ENCODE results near the gene HPS1. TPM values are rescaled to one million over a fixed set of nuclear protein-coding genes. Genes with fewer than 3 reads are reported as not detected.

The HPS1 gene
- total RNA-seq, 4 donors from 2014 or later = 46.5 to 83.5 (median 67.5) TPM

DNA sequence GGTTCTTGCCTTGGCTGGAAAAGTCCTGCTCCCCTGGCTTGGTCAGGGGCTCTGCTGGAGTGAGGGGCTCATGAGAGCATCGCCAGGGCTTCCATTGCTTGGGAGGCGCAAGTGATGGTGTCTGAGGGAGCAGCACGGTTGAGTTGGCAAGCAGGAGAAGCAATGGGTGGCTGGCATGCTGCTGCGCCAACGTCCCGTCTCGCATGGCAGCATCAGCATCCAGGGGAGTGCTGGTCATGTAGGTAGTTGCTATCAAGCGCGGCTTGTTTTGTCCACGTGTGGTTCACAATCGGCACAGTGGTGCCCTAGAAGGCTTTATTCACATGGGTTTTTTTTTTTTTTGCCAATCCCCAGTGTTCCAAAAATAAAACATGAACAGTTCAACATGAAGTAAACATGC, 35.6 kb downstream of the HPS1 start:
- peaks cover 22% of the 10 kb centered on the region for H3K4me1 ChIP-seq
- no peak overlapping the region for H3K27ac ChIP-seq
- H3K27me3 ChIP-seq = no peaks in the 10 kb centered on the region
- no peaks in the 10 kb centered on the region for H3K9me3 ChIP-seq
- H3K4me3 ChIP-seq = no peak overlapping the region
- no peak for TF ChIP-seq POLR2A (IDR thresholded peaks at IDR 0.05)
- TF ChIP-seq, protein P1, sequence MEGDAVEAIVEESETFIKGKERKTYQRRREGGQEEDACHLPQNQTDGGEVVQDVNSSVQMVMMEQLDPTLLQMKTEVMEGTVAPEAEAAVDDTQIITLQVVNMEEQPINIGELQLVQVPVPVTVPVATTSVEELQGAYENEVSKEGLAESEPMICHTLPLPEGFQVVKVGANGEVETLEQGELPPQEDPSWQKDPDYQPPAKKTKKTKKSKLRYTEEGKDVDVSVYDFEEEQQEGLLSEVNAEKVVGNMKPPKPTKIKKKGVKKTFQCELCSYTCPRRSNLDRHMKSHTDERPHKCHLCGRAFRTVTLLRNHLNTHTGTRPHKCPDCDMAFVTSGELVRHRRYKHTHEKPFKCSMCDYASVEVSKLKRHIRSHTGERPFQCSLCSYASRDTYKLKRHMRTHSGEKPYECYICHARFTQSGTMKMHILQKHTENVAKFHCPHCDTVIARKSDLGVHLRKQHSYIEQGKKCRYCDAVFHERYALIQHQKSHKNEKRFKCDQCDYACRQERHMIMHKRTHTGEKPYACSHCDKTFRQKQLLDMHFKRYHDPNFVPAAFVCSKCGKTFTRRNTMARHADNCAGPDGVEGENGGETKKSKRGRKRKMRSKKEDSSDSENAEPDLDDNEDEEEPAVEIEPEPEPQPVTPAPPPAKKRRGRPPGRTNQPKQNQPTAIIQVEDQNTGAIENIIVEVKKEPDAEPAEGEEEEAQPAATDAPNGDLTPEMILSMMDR (IDR thresholded peaks at IDR 0.05) = no peak
- TF ChIP-seq POLR2AphosphoS5 (IDR thresholded peaks at IDR 0.05) = no peak
- TF ChIP-seq EP300 (IDR thresholded peaks at IDR 0.05) = no peak
- no peak for DNase-seq (ENCODE audit: low spot score in 2 of 2)
- 78% methylated on average over 9 of the region's 11 CpGs for WGBS
- H3K36me3 ChIP-seq = no peaks in the 10 kb centered on the region

DNA sequence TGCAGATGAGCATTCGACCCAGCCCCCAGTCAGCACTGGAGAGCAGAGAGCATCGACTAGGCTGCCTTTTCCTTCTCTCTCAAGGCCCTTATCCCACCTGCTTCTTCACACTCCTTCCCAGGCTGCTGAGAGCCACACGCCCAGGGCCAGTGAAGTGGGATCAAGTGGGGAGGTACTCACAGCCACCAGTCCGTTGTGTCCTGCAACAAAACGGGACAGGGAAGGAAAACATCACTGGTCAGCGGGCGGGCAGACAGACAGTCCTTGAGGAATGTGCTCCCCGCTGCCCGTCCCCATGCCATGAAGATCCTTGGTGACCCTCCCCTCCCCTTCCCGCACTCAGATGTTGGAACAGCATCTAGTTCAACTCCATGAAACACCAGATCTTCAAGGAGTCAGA, 36.0 kb downstream of the HPS1 start:
- no peak for TF ChIP-seq POLR2AphosphoS5 (IDR thresholded peaks at IDR 0.05)
- TF ChIP-seq, protein P1 (IDR thresholded peaks at IDR 0.05) = no peak
- no peak for TF ChIP-seq EP300 (IDR thresholded peaks at IDR 0.05)
- TF ChIP-seq POLR2A (IDR thresholded peaks at IDR 0.05) = no peak
- no peaks in the 10 kb centered on the region for H3K27me3 ChIP-seq
- no peak overlapping the region for H3K27ac ChIP-seq
- DNase-seq (ENCODE audit: low spot score in 2 of 2) = no peak
- no peaks in the 10 kb centered on the region for H3K9me3 ChIP-seq
- H3K36me3 ChIP-seq = no peaks in the 10 kb centered on the region
- H3K4me3 ChIP-seq = no peak overlapping the region
- peaks cover 21% of the 10 kb centered on the region for H3K4me1 ChIP-seq
- WGBS = 86% methylated on average over 10 of the region's 10 CpGs

DNA sequence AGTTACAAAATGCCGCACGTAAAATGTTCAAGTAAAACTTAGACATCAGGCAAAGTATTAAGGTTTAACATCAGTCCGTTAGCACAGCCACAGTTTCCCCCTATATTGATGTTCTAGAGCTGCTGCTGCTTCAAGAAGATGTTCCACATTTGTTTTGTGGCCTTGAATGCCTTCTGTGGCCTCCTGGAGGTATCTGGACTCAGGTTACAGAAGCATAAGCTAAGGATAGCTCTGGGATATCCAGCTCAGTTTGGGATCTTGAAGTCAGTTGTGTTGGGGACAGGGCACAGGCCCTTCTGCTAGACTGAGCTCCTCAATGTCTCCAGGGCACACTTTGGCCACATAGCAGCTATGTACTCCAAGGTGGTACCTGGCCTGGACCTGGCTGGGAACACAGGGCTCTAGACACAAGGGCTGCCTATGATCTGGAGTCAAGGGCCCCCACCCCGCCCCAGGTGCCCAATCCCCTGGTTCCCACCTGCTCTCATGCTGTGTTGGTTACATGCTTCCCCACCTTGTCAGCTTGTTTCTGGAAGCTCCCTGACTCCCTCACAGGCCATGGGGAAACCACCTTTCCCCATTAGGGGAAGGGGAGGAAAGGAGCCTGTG, 36.5 kb downstream of the HPS1 start:
- no peak for DNase-seq (ENCODE audit: low spot score in 2 of 2)
- TF ChIP-seq, protein P1 (IDR thresholded peaks at IDR 0.05) = no peak
- TF ChIP-seq POLR2A (IDR thresholded peaks at IDR 0.05) = no peak
- TF ChIP-seq EP300 (IDR thresholded peaks at IDR 0.05) = no peak
- WGBS = 83% methylated on average over 4 of the region's 4 CpGs
- Histone ChIP-seq H3K4me1 (peaks cover 17% of the 10 kb centered on the region), H3K9me3 (no peaks in the 10 kb centered on the region), H3K36me3 (no peaks in the 10 kb centered on the region), H3K4me3 (no peak overlapping the region), H3K27ac (no peak overlapping the region), H3K27me3 (no peaks in the 10 kb centered on the region)

DNA sequence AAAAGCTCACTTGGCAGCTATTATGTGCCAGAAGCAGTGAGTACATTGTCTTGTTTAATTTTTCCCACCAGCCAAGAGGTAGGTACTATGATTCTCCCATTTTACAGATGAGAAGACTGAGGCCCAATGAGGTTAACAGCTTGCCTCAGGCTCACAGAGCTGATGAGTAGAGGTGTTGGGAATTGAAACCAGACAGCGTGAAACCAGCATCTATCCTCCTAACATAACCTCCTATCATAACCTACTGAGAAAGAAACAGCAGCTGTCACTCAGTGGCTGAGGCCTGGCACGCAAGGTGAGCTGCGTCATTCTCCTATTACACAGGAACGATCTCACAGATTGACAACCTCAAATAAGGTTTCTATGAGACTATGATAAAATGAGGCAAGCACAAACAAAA, 37.9 kb downstream of the HPS1 start:
- TF ChIP-seq, protein P1 (IDR thresholded peaks at IDR 0.05) = no peak
- TF ChIP-seq POLR2A (IDR thresholded peaks at IDR 0.05) (no peak), EP300 (IDR thresholded peaks at IDR 0.05) (no peak), POLR2AphosphoS5 (IDR thresholded peaks at IDR 0.05) (no peak)
- Histone ChIP-seq H3K27ac (no peak overlapping the region), H3K4me3 (no peak overlapping the region), H3K27me3 (no peaks in the 10 kb centered on the region), H3K4me1 (peaks cover 11% of the 10 kb centered on the region), H3K36me3 (no peaks in the 10 kb centered on the region), H3K9me3 (no peaks in the 10 kb centered on the region)
- 92% methylated on average over 4 of the region's 4 CpGs for WGBS
- DNase-seq (ENCODE audit: low spot score in 2 of 2) = no peak

DNA sequence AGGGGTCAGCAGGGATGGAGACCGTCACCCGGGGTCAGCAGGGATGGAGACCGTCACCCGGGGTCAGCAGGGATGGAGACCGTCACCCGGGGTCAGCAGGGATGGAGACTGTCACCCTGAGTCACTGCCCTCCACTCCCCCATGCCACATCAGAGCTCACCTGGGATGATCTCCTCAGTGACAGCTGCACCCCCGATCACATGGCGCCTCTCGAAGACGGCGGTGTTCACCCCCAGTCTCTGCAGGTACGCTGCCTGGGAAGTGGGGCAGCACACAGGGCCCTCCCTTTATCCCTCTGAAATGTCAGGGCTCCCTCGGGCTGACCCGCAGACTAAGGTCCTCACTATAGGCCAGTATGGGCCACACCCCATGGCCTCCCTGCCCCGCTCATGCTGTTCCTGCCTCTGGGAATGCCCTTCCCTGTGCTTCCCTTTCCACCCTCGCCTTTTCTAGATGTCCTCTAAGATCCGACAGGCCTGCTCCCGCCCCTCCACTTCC, 38.9 kb downstream of the HPS1 start:
- Histone ChIP-seq H3K9me3 (no peaks in the 10 kb centered on the region), H3K4me3 (no peak overlapping the region), H3K4me1 (peaks cover 10% of the 10 kb centered on the region), H3K27ac (no peak overlapping the region), H3K27me3 (no peaks in the 10 kb centered on the region), H3K36me3 (peaks cover 2% of the 10 kb centered on the region)
- DNase-seq (ENCODE audit: low spot score in 2 of 2) = no peak
- WGBS = 83% methylated on average over 13 of the region's 18 CpGs
- TF ChIP-seq, protein P1 (IDR thresholded peaks at IDR 0.05) = no peak
- TF ChIP-seq POLR2A (IDR thresholded peaks at IDR 0.05) = no peak
- TF ChIP-seq POLR2AphosphoS5 (IDR thresholded peaks at IDR 0.05) = no peak
- no peak for TF ChIP-seq EP300 (IDR thresholded peaks at IDR 0.05)
